CD14-positive monocyte (primary cell): ENCODE data around the gene TCF25. TPM values are rescaled to one million over a fixed set of nuclear protein-coding genes. Genes with fewer than 3 reads are reported as not detected.

ENCODE experiments used
- DNase-seq, 3 donors: peaks; one replicate each; pipeline ENCODE4 v3.0.0-alpha.2; 2011 to 2022
- H2AFZ ChIP-seq: 2 replicates; pipeline ENCODE4 v1.6.0; 2012; ENCODE audit warnings: mild to moderate bottlenecking, low read depth, low read length, inconsistent platforms; ENCODE audit not compliant: insufficient read depth, poor library complexity, severe bottlenecking
- H3K27ac ChIP-seq, 2 donors: 1 replicate in 1 of 2; 2 replicates in 1 of 2; pipeline ENCODE4 v1.5.1; 2012 to 2013; ENCODE audit warnings: low read length in 2 of 2, control low read depth in 1 of 2, inconsistent platforms in 1 of 2, low read depth in 1 of 2, mild to moderate bottlenecking in 1 of 2
- H3K27me3 ChIP-seq, 2 donors: one replicate each; pipeline versions ENCODE4 v1.6.0 to v1.6.1; 2011 to 2013; ENCODE audit warnings: low read length in 2 of 2; ENCODE audit not compliant: control insufficient read depth in 2 of 2, insufficient read depth in 2 of 2
- H3K36me3 ChIP-seq, 2 donors: replicated peaks in 1 of 2; 1 replicate in 1 of 2; 2 replicates in 1 of 2; pipeline versions ENCODE4 v1.5.1 to v1.6.1; 2012 to 2013; ENCODE audit warnings: low read length in 2 of 2, control low read depth in 1 of 2, inconsistent platforms in 1 of 2, mild to moderate bottlenecking in 1 of 2; ENCODE audit not compliant: insufficient read depth in 2 of 2, control insufficient read depth in 1 of 2
- H3K4me1 ChIP-seq, 2 donors: 1 replicate in 1 of 2; 2 replicates in 1 of 2; pipeline versions ENCODE4 v1.5.1 to v1.6.1; 2012 to 2013; ENCODE audit warnings: low read length in 2 of 2, control low read depth in 1 of 2, inconsistent platforms in 1 of 2, mild to moderate bottlenecking in 1 of 2, moderate library complexity in 1 of 2; ENCODE audit not compliant: insufficient read depth in 2 of 2, control insufficient read depth in 1 of 2
- H3K4me2 ChIP-seq: replicated peaks from 2 replicates; pipeline ENCODE3; 2012; ENCODE audit warnings: low read length, moderate library complexity, mild to moderate bottlenecking; ENCODE audit not compliant: poor library complexity, severe bottlenecking; ENCODE audit errors: extremely low read depth
- H3K4me3 ChIP-seq, 3 experiments: fragments of 200-600 bp in 1 of 3; sonication (generic) in 1 of 3; replicated peaks in 1 of 3; 1 replicate in 2 of 3; 2 replicates in 1 of 3; pipeline ENCODE4 v1.5.1; 2011 to 2013; ENCODE audit warnings: low read length in 3 of 3, mild to moderate bottlenecking in 3 of 3, control low read depth in 2 of 3, low read depth in 2 of 3, inconsistent platforms in 1 of 3, moderate library complexity in 1 of 3
- H3K79me2 ChIP-seq: 2 replicates; pipeline ENCODE4 v1.6.0; 2012; ENCODE audit warnings: mild to moderate bottlenecking, control low read depth, inconsistent platforms, low read length, moderate library complexity; ENCODE audit not compliant: insufficient read depth
- H3K9ac ChIP-seq: 2 replicates; pipeline ENCODE4 v1.6.0; 2017; ENCODE audit warnings: low read length, mild to moderate bottlenecking; ENCODE audit not compliant: insufficient read depth, poor library complexity, severe bottlenecking
- H3K9me3 ChIP-seq, 2 donors: replicated peaks in 1 of 2; 1 replicate in 1 of 2; 2 replicates in 1 of 2; pipeline versions ENCODE4 v1.5.1 to v1.6.1; 2012 to 2013; ENCODE audit warnings: low read length in 2 of 2, control low read depth in 1 of 2; ENCODE audit not compliant: control insufficient read depth in 1 of 2, insufficient read depth in 1 of 2
- H4K20me1 ChIP-seq: 2 replicates; pipeline ENCODE4 v1.6.0; 2012; ENCODE audit warnings: mild to moderate bottlenecking, low read length, control low read depth, moderate library complexity; ENCODE audit not compliant: insufficient read depth
- H3K27ac Mint-ChIP-seq, 7 donors: one replicate each; pipeline ENCODE4 v1.8.0; 2020; ENCODE audit warnings: mild to moderate bottlenecking in 7 of 7, mixed read lengths in 7 of 7, moderate library complexity in 6 of 7, inconsistent platforms in 2 of 7
- H3K27me3 Mint-ChIP-seq, 3 donors: one replicate each; pipeline ENCODE4 v1.8.0; 2021 to 2022; ENCODE audit warnings: low read depth in 3 of 3, mild to moderate bottlenecking in 3 of 3, mixed read lengths in 3 of 3, moderate library complexity in 3 of 3, inconsistent platforms in 1 of 3
- H3K36me3 Mint-ChIP-seq, 2 donors: one replicate each; pipeline ENCODE4 v1.8.0; 2020; ENCODE audit warnings: mixed read lengths in 2 of 2, inconsistent platforms in 1 of 2, mild to moderate bottlenecking in 1 of 2
- H3K4me1 Mint-ChIP-seq: one replicate; pipeline ENCODE4 v1.8.0; 2020; ENCODE audit warnings: mild to moderate bottlenecking, mixed read lengths
- H3K4me3 Mint-ChIP-seq, 2 donors: one replicate each; pipeline ENCODE4 v1.8.0; 2020; ENCODE audit warnings: mild to moderate bottlenecking in 2 of 2, mixed read lengths in 2 of 2, moderate library complexity in 1 of 2
- H3K9me3 Mint-ChIP-seq, 7 donors: one replicate each; pipeline ENCODE4 v1.8.0; 2020 to 2022; ENCODE audit warnings: mixed read lengths in 7 of 7, mild to moderate bottlenecking in 6 of 7, moderate library complexity in 6 of 7, inconsistent platforms in 2 of 7
- CTCF ChIP-seq: fragments of 200-600 bp; IDR thresholded peaks from one replicate; pipeline ENCODE4 v1.8.0; 2022; ENCODE audit warnings: antibody characterized with exemption, mild to moderate bottlenecking
- WGBS: methylation state at CpG from one replicate; pipeline ENCODE4 v1.1.5; 2013; ENCODE audit warnings: missing lambda C conversion rate; ENCODE audit not compliant: insufficient coverage; 5-methylcytosine and 5-hydroxymethylcytosine counted together
- intact Hi-C, 2 donors: fragments of 100-400 bp; cut with micrococcal nuclease; formaldehyde crosslinking; loops; one replicate each; pipeline versions ENCODE4 v1.15.0 to v1.15.1; 2023
- polyA plus RNA-seq, 3 donors: library from polyadenylated mRNA; depleted of rRNA in 1 of 3; unstranded in 2 of 3; stranded (reverse) in 1 of 3; fragments of 300-500 nt in 2 of 3; fragments of >200 nt in 1 of 3; fragmentation: Illumina TruSeq in 2 of 3; gene quantifications; 1 replicate in 2 of 3; 2 replicates in 1 of 3; pipeline ENCODE4 v1.2.3, GENCODE V29; 2012 to 2021

The TCF25 gene
- polyA plus RNA-seq, 3 donors = 98.0 to 231 (median 114) TPM

GRCh38 chr16:89869911-89870310 is 3.5 kb upstream of the TCF25 start:
- no peak overlapping the region for H3K9ac ChIP-seq
- no peak overlapping the region for H3K27ac ChIP-seq
- H2AFZ ChIP-seq = no peak overlapping the region
- H3K9me3 Mint-ChIP-seq = peaks cover 3 to 16% (median 9%) of the 10 kb centered on the region in 7 donors
- 96% methylated on average over 12 of the region's 12 CpGs for WGBS
- peaks cover 14% of the 10 kb centered on the region for H3K4me1 Mint-ChIP-seq
- TF ChIP-seq CTCF = no peak
- no peak overlapping the region for H3K4me3 Mint-ChIP-seq
- H3K4me2 ChIP-seq = no peak overlapping the region
- peaks cover under 1 to 21% of the 10 kb centered on the region in 2 donors for H3K36me3 Mint-ChIP-seq
- peaks cover 0 to 2% of the 10 kb centered on the region in 2 donors for H3K36me3 ChIP-seq
- no peak overlapping the region for H3K27ac Mint-ChIP-seq
- DNase-seq = no peak
- H3K27me3 ChIP-seq = no peaks in the 10 kb centered on the region
- H4K20me1 ChIP-seq = peaks cover 8% of the 10 kb centered on the region
- peaks cover 17 to 23% of the 10 kb centered on the region in 2 donors for H3K4me1 ChIP-seq
- intact Hi-C loops = loop anchor here (5.0 kb wide), 2 partner anchors 168 to 308 kb away; partner anchors contain the start of genes RPL13 (in 1 of the 2) and SPATA2L (in 1 of the 2)
- peaks cover 0 to 3% (median 1%) of the 10 kb centered on the region in 3 donors for H3K27me3 Mint-ChIP-seq
- no peak overlapping the region for H3K4me3 ChIP-seq
- peaks cover 10 to 13% of the 10 kb centered on the region in 2 donors for H3K9me3 ChIP-seq
- H3K79me2 ChIP-seq = peaks cover 17% of the 10 kb centered on the region

- Histone ChIP-seq H3K27ac (no peak overlapping the region), H3K79me2 (peaks cover 23% of the 10 kb centered on the region), H3K9ac (no peak overlapping the region), H3K9me3 (peaks cover 10 to 13% of the 10 kb centered on the region in 2 donors), H3K36me3 (peaks cover 0 to 8% of the 10 kb centered on the region in 2 donors), H3K27me3 (no peaks in the 10 kb centered on the region), H3K4me3 (no peak overlapping the region), H3K4me2 (no peak overlapping the region), H4K20me1 (peaks cover 13% of the 10 kb centered on the region), H3K4me1 (peaks cover 18 to 22% of the 10 kb centered on the region in 2 donors), H2AFZ (no peak overlapping the region)
- H3K36me3 Mint-ChIP-seq = peaks cover 4 to 27% of the 10 kb centered on the region in 2 donors
- peaks cover 3 to 16% (median 9%) of the 10 kb centered on the region in 7 donors for H3K9me3 Mint-ChIP-seq
- DNase-seq = no peak
- H3K27ac Mint-ChIP-seq = peak overlapping the region in 1 of 7 donors; percentile 16
- no peak for TF ChIP-seq CTCF
- peaks cover 15% of the 10 kb centered on the region for H3K4me1 Mint-ChIP-seq
- WGBS = 100% methylated on average over 5 of the region's 6 CpGs
- H3K27me3 Mint-ChIP-seq = peaks cover 0 to 3% (median 1%) of the 10 kb centered on the region in 3 donors
- no peak overlapping the region for H3K4me3 Mint-ChIP-seq
- intact Hi-C loops = loop anchor here (5.0 kb wide), 2 partner anchors 168 to 308 kb away; partner anchors contain the start of genes RPL13 (in 1 of the 2) and SPATA2L (in 1 of the 2)
These were observed 3.0 kb upstream of the TCF25 start for GRCh38 chr16:89870440-89870839.
